ENCODE measurements around the gene RLF. TPM values are rescaled to one million over a fixed set of nuclear protein-coding genes. Genes with fewer than 3 reads are reported as not detected.

The RLF gene
- total and polyA plus RNA-seq, 2 donors (not counting 1 experiment from before 2014, with no cell fraction given), result 7.8 to 21.9 TPM

GRCh38 chr1:40132383-40133311 is 28.5 kb upstream of the RLF start:
- no peak overlapping the region for H3K4me3 ChIP-seq (ENCODE audit: control extremely low read depth in 1 of 5, extremely low read depth in 1 of 5, insufficient read depth in 1 of 5, low read depth in 2 of 5, low read length in 4 of 5)
- H3K27ac Mint-ChIP-seq, result no peak overlapping the region
- POLR2A ChIA-PET, result interaction anchor here (0.7 kb wide), 1 partner anchor 9 kb away, joined by 4 read pairs; no protein-coding TSS in a partner anchor
- DNase-seq (no peak), ATAC-seq (ENCODE audit: low read depth) (no peak)
- no peaks in the 10 kb centered on the region for H4K20me1 ChIP-seq (ENCODE audit: control insufficient read depth, insufficient read depth, low read length, poor library complexity, severe bottlenecking)
- H3K4me2 ChIP-seq (replicated peaks; ENCODE audit: low read depth, low read length, poor library complexity, severe bottlenecking), result no peak overlapping the region
- TF ChIP-seq CTCF (IDR thresholded peaks at IDR 0.05) (no peak), EZH2 (IDR thresholded peaks at IDR 0.05; ENCODE audit: borderline replicate concordance, insufficient read depth, low read depth, low read length, poor library complexity, severe bottlenecking) (no peak)
- no peaks in the 10 kb centered on the region for H3K36me3 ChIP-seq (replicated peaks in 1 of 2; ENCODE audit: control extremely low read depth in 1 of 2, control insufficient read depth in 1 of 2, extremely low read depth in 1 of 2, insufficient read depth in 2 of 2, low read length in 1 of 2)
- no peaks in the 10 kb centered on the region for H3K4me1 Mint-ChIP-seq
- H3K27ac ChIP-seq (ENCODE audit: low read length in 2 of 2), result no peak overlapping the region
- intact Hi-C loops (cut with micrococcal nuclease), result no loop called here
- peaks cover 3 to 7% (median 3%) of the 10 kb centered on the region in 3 donors for H3K9me3 ChIP-seq (ENCODE audit: control extremely low read depth in 1 of 3, control insufficient read depth in 2 of 3, insufficient read depth in 1 of 3, low read length in 2 of 3)
- no peak overlapping the region for H3K4me3 Mint-ChIP-seq
- H3K27me3 Mint-ChIP-seq, result peaks cover 14% of the 10 kb centered on the region
- H3K79me2 ChIP-seq (ENCODE audit: control insufficient read depth, insufficient read depth, low read length), result no peaks in the 10 kb centered on the region
- no peaks in the 10 kb centered on the region for H3K4me1 ChIP-seq (ENCODE audit: control insufficient read depth in 2 of 2, insufficient read depth in 2 of 2, low read length in 2 of 2)
- H3K9ac ChIP-seq (ENCODE audit: low read length), result no peak overlapping the region
- WGBS (ENCODE audit: insufficient coverage), result 75% methylated on average over 37 of the region's 44 CpGs
- no peak overlapping the region for H2AFZ ChIP-seq (ENCODE audit: insufficient read depth, low read depth, low read length, poor library complexity, severe bottlenecking)
- H3K27me3 ChIP-seq (replicated peaks in 1 of 4; ENCODE audit: control extremely low read depth in 1 of 4, control insufficient read depth in 3 of 4, insufficient read depth in 4 of 4, low read length in 3 of 4), result peaks cover 0 to 14% (median 0%) of the 10 kb centered on the region in 4 experiments
- H3K9me3 Mint-ChIP-seq (ENCODE audit: insufficient read depth), result peaks cover 6% of the 10 kb centered on the region
- CTCF ChIA-PET, result interaction anchor here (0.6 to 1.8 kb wide), 3 partner anchors 11 to 50 kb away, joined by 3 read pairs; no protein-coding TSS in a partner anchor

GRCh38 chr1:40133312-40133665 is 27.9 kb upstream of the RLF start:
- TF ChIP-seq CTCF (IDR thresholded peaks at IDR 0.05) (no peak), EZH2 (IDR thresholded peaks at IDR 0.05; ENCODE audit: borderline replicate concordance, insufficient read depth, low read depth, low read length, poor library complexity, severe bottlenecking) (no peak)
- H3K4me3 ChIP-seq (ENCODE audit: control extremely low read depth in 1 of 5, extremely low read depth in 1 of 5, insufficient read depth in 1 of 5, low read depth in 2 of 5, low read length in 4 of 5), result no peak overlapping the region
- no peak for ATAC-seq (ENCODE audit: low read depth)
- H3K9ac ChIP-seq (ENCODE audit: low read length), result no peak overlapping the region
- peaks cover 3 to 7% (median 3%) of the 10 kb centered on the region in 3 donors for H3K9me3 ChIP-seq (ENCODE audit: control extremely low read depth in 1 of 3, control insufficient read depth in 2 of 3, insufficient read depth in 1 of 3, low read length in 2 of 3)
- ChIA-PET CTCF (interaction anchor here (0.6 kb wide), 1 partner anchor 51 kb away, joined by 3 read pairs; no protein-coding TSS in a partner anchor), POLR2A (interaction anchor here (0.7 kb wide), 1 partner anchor 9 kb away, joined by 4 read pairs; no protein-coding TSS in a partner anchor)
- H2AFZ ChIP-seq (ENCODE audit: insufficient read depth, low read depth, low read length, poor library complexity, severe bottlenecking), result no peak overlapping the region
- Mint-ChIP-seq H3K27ac (no peak overlapping the region), H3K27me3 (peaks cover 14% of the 10 kb centered on the region), H3K4me3 (no peak overlapping the region), H3K9me3 (ENCODE audit: insufficient read depth) (peaks cover 6% of the 10 kb centered on the region), H3K4me1 (no peaks in the 10 kb centered on the region)
- H3K4me2 ChIP-seq (replicated peaks; ENCODE audit: low read depth, low read length, poor library complexity, severe bottlenecking), result no peak overlapping the region
- H4K20me1 ChIP-seq (ENCODE audit: control insufficient read depth, insufficient read depth, low read length, poor library complexity, severe bottlenecking), result no peaks in the 10 kb centered on the region
- DNase-seq, result no peak
- H3K4me1 ChIP-seq (ENCODE audit: control insufficient read depth in 2 of 2, insufficient read depth in 2 of 2, low read length in 2 of 2), result no peaks in the 10 kb centered on the region
- H3K27me3 ChIP-seq (replicated peaks in 1 of 4; ENCODE audit: control extremely low read depth in 1 of 4, control insufficient read depth in 3 of 4, insufficient read depth in 4 of 4, low read length in 3 of 4), result peaks cover 0 to 9% (median 0%) of the 10 kb centered on the region in 4 experiments
- no peaks in the 10 kb centered on the region for H3K79me2 ChIP-seq (ENCODE audit: control insufficient read depth, insufficient read depth, low read length)
- H3K27ac ChIP-seq (ENCODE audit: low read length in 2 of 2), result no peak overlapping the region
- 89% methylated on average over 12 of the region's 21 CpGs for WGBS (ENCODE audit: insufficient coverage)
- H3K36me3 ChIP-seq (replicated peaks in 1 of 2; ENCODE audit: control extremely low read depth in 1 of 2, control insufficient read depth in 1 of 2, extremely low read depth in 1 of 2, insufficient read depth in 2 of 2, low read length in 1 of 2), result no peaks in the 10 kb centered on the region
- intact Hi-C loops (cut with micrococcal nuclease), result no loop called here

Data from B cell (primary cell).